ENCODE data around the gene ALDH3A1. TPM values are rescaled to one million over a fixed set of nuclear protein-coding genes. Genes with fewer than 3 reads are reported as not detected.
A peak's percentile ranks its signal among the peaks of the same experiment; 100 is the strongest.

Gene ALDH3A1
- total RNA-seq, 1 experiment from 2014 or later, result 0.35 TPM

GRCh38 chr17:19744922-19745757 is 3.0 kb downstream of the ALDH3A1 start (continued):
- TF ChIP-seq ARID4B (CRISPR knock-in tag; IDR thresholded peaks at IDR 0.05; ENCODE audit: borderline replicate concordance) (peak; percentile 85), NFYB (CRISPR knock-in tag; conservative IDR thresholded peaks at IDR 0.05; ENCODE audit: low read depth) (no peak), ZBTB43 (CRISPR knock-in tag; IDR thresholded peaks at IDR 0.05) (peak; percentile 85), ZNF317 (CRISPR knock-in tag; IDR thresholded peaks at IDR 0.05; ENCODE audit: borderline replicate concordance, low read depth) (peak; percentile 60; the same call in 1 of the 2 replicates), ZNF219 (CRISPR knock-in tag; IDR thresholded peaks at IDR 0.05; ENCODE audit: borderline replicate concordance) (0 out of 2 replicates have a peak, but pooled peaks have one; percentile 38), SMAD4 (CRISPR knock-in tag; IDR thresholded peaks at IDR 0.05) (peak; percentile 21; the same call in 1 of the 2 replicates), ATF6 (CRISPR knock-in tag; IDR thresholded peaks at IDR 0.05) (no peak), ZMAT4 (CRISPR knock-in tag; IDR thresholded peaks at IDR 0.05) (no peak), IRF1 (CRISPR knock-in tag; IDR thresholded peaks at IDR 0.05) (peak; percentile 70; the same call in 1 of the 2 replicates), TEAD4 (CRISPR knock-in tag; IDR thresholded peaks at IDR 0.05) (no peak), ZNF232 (CRISPR knock-in tag; IDR thresholded peaks at IDR 0.05) (no peak), CREB1 (CRISPR knock-in tag; IDR thresholded peaks at IDR 0.05) (peak; percentile 75; the same call in 1 of the 2 replicates), MLX (CRISPR knock-in tag; IDR thresholded peaks at IDR 0.05) (no peak), SMAD3 (CRISPR knock-in tag; IDR thresholded peaks at IDR 0.05; ENCODE audit: borderline replicate concordance) (peak; percentile 74; the same call in 1 of the 2 replicates), TP53 (CRISPR knock-in tag; IDR thresholded peaks at IDR 0.05) (0 out of 2 replicates have a peak, but pooled peaks have one; percentile 53), MXD4 (CRISPR knock-in tag; IDR thresholded peaks at IDR 0.05; ENCODE audit: borderline replicate concordance) (no peak), CREM (CRISPR knock-in tag; IDR thresholded peaks at IDR 0.05) (no peak), NFATC4 (CRISPR knock-in tag; IDR thresholded peaks at IDR 0.05) (no peak), ZNF263 (CRISPR knock-in tag; IDR thresholded peaks at IDR 0.05; ENCODE audit: low read depth) (no peak), ESRRA (CRISPR knock-in tag; IDR thresholded peaks at IDR 0.05; ENCODE audit: borderline replicate concordance) (peak; percentile 91; the same call in 1 of the 2 replicates), JAZF1 (CRISPR knock-in tag; IDR thresholded peaks at IDR 0.05) (no peak), ELF4 (CRISPR knock-in tag; IDR thresholded peaks at IDR 0.05; ENCODE audit: low read depth) (0 out of 2 replicates have a peak, but pooled peaks have one; percentile 61), ZNF416 (CRISPR knock-in tag; IDR thresholded peaks at IDR 0.05) (0 out of 2 replicates have a peak, but pooled peaks have one; percentile 53), E2F5 (CRISPR knock-in tag; IDR thresholded peaks at IDR 0.05) (peak; percentile 49; the same call in 1 of the 2 replicates), NR3C1 (CRISPR knock-in tag; conservative IDR thresholded peaks at IDR 0.05; ENCODE audit: low read depth) (no peak), TCF7 (CRISPR knock-in tag; IDR thresholded peaks at IDR 0.05; ENCODE audit: low read depth) (no peak), ZNF138 (CRISPR knock-in tag; conservative IDR thresholded peaks at IDR 0.05) (no peak; the same call in 1 of the 2 replicates), ETV6 (CRISPR knock-in tag; IDR thresholded peaks at IDR 0.05) (peak; percentile 70; the same call in 1 of the 2 replicates), SOX15 (CRISPR knock-in tag; IDR thresholded peaks at IDR 0.05) (no peak)
